BE2C (cell line): Measurements from ENCODE around the gene BBC3.

Experiments used
- DNase-seq: peaks from one replicate; pipeline ENCODE4 v3.0.0-alpha.2; 2020
- H3K27me3 ChIP-seq: fragments of 250-450 bp; sonication (Bioruptor Pico); 2 replicates; pipeline ENCODE4 v1.5.1; 2020; ENCODE audit warnings: mild to moderate bottlenecking
- H3K36me3 ChIP-seq: fragments of 250-450 bp; sonication (Bioruptor Pico); 2 replicates; pipeline ENCODE4 v1.5.1; 2020; ENCODE audit warnings: mild to moderate bottlenecking
- H3K4me1 ChIP-seq: fragments of 250-450 bp; sonication (Bioruptor Pico); 2 replicates; pipeline ENCODE4 v1.5.1; 2020
- H3K4me3 ChIP-seq: 2 replicates; pipeline ENCODE4 v1.5.1; 2011; ENCODE audit warnings: low read depth, low read length
- H3K9me3 ChIP-seq: fragments of 250-450 bp; sonication (Bioruptor Pico); 2 replicates; pipeline ENCODE4 v1.5.1; 2020
- TF ChIP-seq, protein P1 (sequence below): IDR thresholded peaks from 2 replicates; pipeline ENCODE4 v1.5.1; 2012; ENCODE audit warnings: mild to moderate bottlenecking, low read depth, low read length

Gene BBC3

DNA sequence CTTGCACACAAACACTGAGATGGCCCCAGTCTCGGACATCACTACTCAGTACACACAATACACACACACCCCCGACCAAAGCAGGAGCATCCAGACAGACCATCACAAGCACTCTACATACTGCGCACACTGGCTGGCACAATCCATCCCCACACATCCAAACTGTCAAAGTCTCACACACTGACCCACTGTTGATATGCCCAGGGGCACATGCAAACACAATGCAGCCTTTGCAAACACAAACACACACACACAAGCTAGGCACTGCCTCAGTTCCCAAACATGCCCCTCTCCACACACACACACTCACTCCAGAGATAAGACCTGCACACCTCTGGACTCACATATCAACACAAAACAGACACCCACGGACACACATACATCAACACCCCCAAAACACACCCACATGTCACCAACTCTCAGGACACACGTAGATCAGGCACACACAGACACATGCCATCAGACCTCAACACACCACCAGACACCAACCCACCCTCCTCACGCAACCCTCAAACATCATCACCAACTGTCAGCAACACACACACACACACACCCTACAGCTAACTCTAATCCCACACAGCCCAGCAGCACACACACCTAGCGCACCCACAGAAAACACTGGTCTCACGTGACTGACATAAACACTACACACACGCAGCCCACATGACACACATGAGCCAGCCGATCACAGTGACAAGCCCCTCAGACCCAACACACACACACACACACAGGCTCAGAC is 1.9 kb downstream of the BBC3 start:
- peak; percentile 29 for DNase-seq
- Histone ChIP-seq H3K4me3 (peak overlapping the region; percentile 78), H3K4me1 (peaks cover 19% of the 10 kb centered on the region), H3K36me3 (no peaks in the 10 kb centered on the region), H3K9me3 (no peaks in the 10 kb centered on the region), H3K27me3 (no peaks in the 10 kb centered on the region)
- TF ChIP-seq, protein P1, sequence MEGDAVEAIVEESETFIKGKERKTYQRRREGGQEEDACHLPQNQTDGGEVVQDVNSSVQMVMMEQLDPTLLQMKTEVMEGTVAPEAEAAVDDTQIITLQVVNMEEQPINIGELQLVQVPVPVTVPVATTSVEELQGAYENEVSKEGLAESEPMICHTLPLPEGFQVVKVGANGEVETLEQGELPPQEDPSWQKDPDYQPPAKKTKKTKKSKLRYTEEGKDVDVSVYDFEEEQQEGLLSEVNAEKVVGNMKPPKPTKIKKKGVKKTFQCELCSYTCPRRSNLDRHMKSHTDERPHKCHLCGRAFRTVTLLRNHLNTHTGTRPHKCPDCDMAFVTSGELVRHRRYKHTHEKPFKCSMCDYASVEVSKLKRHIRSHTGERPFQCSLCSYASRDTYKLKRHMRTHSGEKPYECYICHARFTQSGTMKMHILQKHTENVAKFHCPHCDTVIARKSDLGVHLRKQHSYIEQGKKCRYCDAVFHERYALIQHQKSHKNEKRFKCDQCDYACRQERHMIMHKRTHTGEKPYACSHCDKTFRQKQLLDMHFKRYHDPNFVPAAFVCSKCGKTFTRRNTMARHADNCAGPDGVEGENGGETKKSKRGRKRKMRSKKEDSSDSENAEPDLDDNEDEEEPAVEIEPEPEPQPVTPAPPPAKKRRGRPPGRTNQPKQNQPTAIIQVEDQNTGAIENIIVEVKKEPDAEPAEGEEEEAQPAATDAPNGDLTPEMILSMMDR = no peak

DNA sequence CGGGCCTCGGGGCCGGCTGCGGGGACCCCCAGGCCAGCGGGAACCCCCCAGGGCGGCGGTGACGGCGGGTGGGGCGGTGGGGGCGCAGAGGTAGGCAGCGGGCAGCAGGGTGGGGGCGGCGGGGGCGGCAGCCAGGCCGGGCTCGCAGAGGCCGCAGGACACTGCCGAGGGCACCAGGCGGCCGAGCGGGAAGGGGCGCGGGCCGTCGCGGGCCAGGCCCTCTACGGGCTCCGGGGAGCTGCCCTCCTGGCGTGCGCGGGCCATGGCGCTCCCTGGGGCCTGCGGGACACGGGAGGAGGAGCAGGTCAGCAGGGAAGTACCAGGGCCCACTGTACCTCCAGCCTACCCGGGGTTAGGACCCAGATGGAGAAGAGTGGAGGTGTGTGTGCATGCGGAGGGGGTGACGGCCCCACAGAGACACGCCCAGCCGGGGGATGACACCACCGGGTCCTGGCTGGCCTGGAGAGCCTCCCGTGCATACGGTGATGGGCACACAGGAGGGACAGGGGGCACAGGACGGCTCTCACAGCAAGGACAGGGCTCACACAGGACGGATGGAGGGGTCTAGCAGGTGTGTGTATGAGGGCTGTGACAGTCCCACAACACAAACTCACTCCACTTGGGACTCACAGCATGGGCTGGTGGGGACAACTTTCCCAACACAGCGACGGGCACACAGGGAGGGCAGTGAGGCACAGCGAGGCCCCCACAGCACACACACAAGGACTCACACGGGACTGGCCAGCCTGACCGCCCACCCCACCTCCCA is 2.6 kb downstream of the BBC3 start:
- peaks cover 19% of the 10 kb centered on the region for H3K4me1 ChIP-seq
- H3K4me3 ChIP-seq = peak overlapping the region; percentile 78
- no peaks in the 10 kb centered on the region for H3K36me3 ChIP-seq
- TF ChIP-seq, protein P1 = no peak
- H3K27me3 ChIP-seq = no peaks in the 10 kb centered on the region
- H3K9me3 ChIP-seq = no peaks in the 10 kb centered on the region
- peak; percentile 43 for DNase-seq

DNA sequence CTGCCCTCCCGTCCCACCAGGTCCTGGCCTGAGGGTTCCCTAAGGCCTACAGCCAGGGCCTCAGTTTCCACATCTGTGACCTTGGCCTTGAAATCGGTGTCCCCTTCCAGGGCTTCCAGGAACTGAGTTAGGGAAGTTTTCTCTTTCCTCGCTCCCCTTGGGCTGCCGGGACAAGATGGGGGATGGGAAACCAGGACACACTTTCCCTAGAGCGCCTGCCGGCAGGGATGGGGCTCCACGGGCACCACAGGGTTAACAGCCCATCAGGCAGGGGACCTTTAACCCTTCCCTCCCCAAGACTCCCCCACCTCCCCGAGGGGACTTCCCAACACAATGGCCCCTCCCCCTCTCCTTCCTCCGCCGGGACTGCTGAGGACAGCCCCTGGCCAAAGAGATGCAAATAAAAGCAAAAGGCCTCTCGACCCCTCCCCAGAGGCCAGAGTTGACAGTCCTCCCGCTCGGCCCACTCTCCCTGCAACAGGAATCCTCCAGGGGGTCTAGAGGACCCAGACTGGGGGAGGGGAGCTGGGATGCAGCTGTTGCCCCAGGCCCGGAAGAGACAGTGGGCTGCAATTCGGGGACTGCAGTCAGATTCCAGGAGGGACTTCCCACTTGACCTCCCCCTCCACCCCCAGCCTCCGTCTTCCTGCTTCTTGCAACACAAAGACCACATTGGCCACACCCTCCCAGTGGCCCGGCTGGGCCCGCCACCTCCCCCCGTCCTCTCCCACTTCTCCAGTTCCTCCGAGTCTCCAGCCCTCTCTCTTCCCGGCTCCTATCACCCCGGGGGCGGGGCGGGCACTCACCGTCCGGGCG is 3.4 kb downstream of the BBC3 start:
- Histone ChIP-seq H3K27me3 (no peaks in the 10 kb centered on the region), H3K4me1 (peaks cover 19% of the 10 kb centered on the region), H3K9me3 (no peaks in the 10 kb centered on the region), H3K4me3 (peak overlapping the region; percentile 78), H3K36me3 (no peaks in the 10 kb centered on the region)
- DNase-seq = peak; percentile 78
- TF ChIP-seq, protein P1 = no peak

DNA sequence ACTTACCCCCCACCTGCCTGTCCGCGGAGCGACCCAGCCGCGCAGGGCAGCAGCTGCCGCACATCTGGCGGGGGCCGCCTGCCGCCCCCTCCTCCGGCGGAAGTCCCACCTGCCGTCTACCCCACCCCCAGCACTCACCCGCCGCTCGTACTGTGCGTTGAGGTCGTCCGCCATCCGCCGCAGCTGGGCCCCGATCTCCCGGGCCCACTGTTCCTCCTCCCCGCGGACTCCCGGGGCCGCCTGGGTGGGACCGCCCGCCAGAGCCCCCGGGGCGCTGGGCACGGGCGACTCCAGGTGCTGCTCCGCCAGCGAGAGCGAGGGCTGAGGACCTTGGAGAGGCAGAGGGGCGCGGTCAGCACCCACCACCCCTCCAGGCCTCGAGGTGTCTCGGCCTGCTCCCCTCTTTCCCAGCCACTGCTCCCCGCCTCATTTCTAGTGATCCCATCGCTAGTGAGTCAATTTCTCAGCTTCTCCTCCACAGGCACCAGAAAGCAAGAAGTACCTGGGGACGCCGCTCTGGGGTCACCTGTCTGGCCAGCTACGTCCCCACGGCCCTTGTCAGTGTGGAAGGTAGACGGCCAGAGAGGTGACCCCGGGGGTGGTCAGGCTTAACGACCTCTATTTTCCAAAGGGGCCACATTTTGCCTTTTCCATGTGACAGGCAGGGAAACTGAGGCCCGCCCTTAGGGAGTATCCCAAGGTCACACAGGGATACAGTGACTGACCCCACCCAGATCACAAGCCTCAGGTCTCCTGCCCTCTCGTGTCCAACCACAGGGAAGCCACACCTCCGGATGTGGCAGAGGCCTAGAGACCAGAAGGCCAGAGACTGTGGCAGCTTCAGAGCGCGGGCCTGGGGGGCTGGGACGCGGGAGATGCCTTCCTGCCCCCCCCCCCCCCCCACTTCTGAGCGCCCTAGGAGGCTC is 4.3 kb downstream of the BBC3 start:
- TF ChIP-seq, protein P1 = no peak
- no peaks in the 10 kb centered on the region for H3K9me3 ChIP-seq
- peak; percentile 66 for DNase-seq
- H3K4me1 ChIP-seq = peaks cover 18% of the 10 kb centered on the region
- H3K4me3 ChIP-seq = peak overlapping the region; percentile 78
- H3K27me3 ChIP-seq = no peaks in the 10 kb centered on the region
- H3K36me3 ChIP-seq = no peaks in the 10 kb centered on the region

DNA sequence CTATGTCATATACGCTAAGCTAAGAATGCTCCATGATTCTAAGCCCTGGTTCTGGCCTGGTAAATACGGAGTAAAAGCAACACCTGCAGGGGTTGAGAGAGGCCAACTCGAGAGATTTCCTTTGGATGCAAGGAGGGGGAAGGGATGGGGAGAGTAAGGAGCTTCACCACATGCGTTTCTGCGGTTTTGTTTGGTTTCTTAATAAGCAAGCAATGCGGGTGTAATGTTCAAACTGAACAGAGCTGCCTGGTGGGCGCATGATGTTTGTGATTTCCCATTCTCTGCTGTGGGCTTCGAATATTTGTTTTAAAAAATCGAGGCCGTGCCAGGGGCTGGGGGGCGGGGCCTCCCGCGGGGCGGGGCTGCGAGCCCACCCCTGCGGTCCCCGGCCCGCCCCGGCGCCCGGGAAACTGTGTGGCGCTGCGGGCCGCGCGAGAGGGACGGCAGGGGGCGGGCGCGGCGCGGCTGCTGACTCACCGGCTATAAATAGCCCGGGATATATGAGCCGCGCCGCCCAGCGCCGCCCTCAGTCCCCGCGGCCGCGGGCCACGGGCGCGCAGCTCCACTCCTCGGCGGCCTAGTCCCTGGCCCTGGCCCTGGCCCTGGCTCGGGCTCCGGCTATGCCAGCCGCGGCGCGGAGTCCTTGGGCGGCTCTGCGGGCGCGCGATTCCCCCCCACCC is 5.1 kb downstream of the BBC3 start:
- Histone ChIP-seq H3K27me3 (no peaks in the 10 kb centered on the region), H3K4me3 (peak overlapping the region; percentile 78), H3K9me3 (no peaks in the 10 kb centered on the region), H3K4me1 (peaks cover 14% of the 10 kb centered on the region), H3K36me3 (no peaks in the 10 kb centered on the region)
- TF ChIP-seq, protein P1 = no peak; the same call in 1 of the 2 replicates
- peak; percentile 90 for DNase-seq
